ENCODE data around the gene SLC7A14. TPM values are rescaled to one million over a fixed set of nuclear protein-coding genes. Genes with fewer than 3 reads are reported as not detected.

SLC7A14 gene
- total RNA-seq, 2 donors from 2014 or later = not detected

DNA sequence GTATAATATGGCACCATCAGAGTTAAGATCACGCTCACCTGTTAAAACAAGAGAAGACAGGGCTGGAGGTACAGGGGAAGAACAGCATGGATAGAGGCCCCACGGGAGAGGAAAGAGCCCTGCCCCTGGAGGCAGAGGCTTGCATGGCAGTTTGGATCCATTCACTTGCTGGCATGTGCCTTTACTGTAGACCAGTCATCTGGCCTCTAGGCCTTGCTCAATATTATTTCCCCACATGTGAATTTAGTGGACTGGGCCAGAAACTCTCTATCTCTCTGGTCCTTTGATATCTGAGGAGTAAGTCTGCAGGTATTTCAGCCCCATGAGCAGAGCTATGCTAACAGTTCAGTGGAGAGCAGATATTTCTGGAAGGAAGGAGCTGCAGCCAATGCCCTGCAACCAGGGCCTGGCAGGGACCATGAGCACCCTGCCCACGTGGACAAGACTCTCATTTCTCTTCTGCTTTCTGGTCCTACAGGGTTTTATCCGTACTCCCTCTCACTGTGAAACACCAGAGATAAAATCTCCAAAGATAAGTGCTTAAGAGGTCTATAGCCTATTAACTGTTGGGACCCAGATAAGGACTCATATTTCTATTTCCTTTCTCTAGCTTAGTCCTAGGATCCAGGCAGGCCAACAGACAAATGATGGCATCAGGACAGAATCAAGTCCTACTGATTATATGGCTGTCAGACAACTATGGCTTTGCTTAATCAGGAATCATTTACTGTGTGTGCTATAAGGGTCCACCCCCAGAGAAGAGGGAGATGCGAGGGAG lies 102.2 kb downstream of the SLC7A14 start:
- H3K27me3 Mint-ChIP-seq (ENCODE audit: low read depth) = peaks cover 32% of the 10 kb centered on the region
- H3K9me3 Mint-ChIP-seq = no peaks in the 10 kb centered on the region
- no peak for DNase-seq
- ATAC-seq (replicated peaks in 1 of 2) = no peak
- no peaks in the 10 kb centered on the region for H3K4me1 Mint-ChIP-seq (ENCODE audit: low read depth)
- no peak overlapping the region for H3K4me3 Mint-ChIP-seq
- no peak overlapping the region for H3K27ac Mint-ChIP-seq
- H3K36me3 Mint-ChIP-seq (ENCODE audit: insufficient read depth in 2 of 2) = no peaks in the 10 kb centered on the region

- H3K4me3 Mint-ChIP-seq = no peak overlapping the region
- H3K27me3 Mint-ChIP-seq (ENCODE audit: low read depth) = peaks cover 27% of the 10 kb centered on the region
- ATAC-seq (replicated peaks in 1 of 2) (no peak), DNase-seq (no peak)
- no peaks in the 10 kb centered on the region for H3K9me3 Mint-ChIP-seq
- H3K27ac Mint-ChIP-seq = no peak overlapping the region
- peaks cover 2% of the 10 kb centered on the region for H3K4me1 Mint-ChIP-seq (ENCODE audit: low read depth)
- no peaks in the 10 kb centered on the region for H3K36me3 Mint-ChIP-seq (ENCODE audit: insufficient read depth in 2 of 2)
Measured at GRCh38 chr3:170482199-170482598, 103.7 kb downstream of the SLC7A14 start.

GRCh38 chr3:170480111-170480510 lies 105.8 kb downstream of the SLC7A14 start:
- ATAC-seq (replicated peaks in 1 of 2) (no peak), DNase-seq (no peak)
- H3K4me3 Mint-ChIP-seq = no peak overlapping the region
- H3K4me1 Mint-ChIP-seq (ENCODE audit: low read depth) = peaks cover 6% of the 10 kb centered on the region
- H3K36me3 Mint-ChIP-seq (ENCODE audit: insufficient read depth in 2 of 2) = no peaks in the 10 kb centered on the region
- H3K27ac Mint-ChIP-seq = no peak overlapping the region
- H3K9me3 Mint-ChIP-seq = no peaks in the 10 kb centered on the region
- H3K27me3 Mint-ChIP-seq (ENCODE audit: low read depth) = peaks cover 16% of the 10 kb centered on the region

DNA sequence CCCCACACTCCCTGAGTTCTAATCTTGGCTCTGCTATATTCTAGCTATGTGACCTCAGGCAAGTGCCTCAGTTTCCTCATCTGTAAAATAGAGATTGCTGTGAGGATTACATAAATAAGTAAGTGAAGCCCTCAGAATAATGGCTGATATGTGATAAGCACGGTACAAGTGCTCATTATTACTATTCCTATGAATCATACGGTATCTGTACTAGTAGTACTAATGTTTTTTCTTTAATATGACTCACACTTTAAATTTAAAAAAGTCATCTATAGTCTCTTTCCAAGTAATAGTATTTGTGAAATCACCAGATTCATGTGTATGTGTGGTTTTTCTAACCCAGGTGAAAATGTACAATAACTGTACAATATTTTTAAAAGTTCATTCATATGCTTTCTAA lies 108.5 kb downstream of the SLC7A14 start:
- DNase-seq = no peak
- H3K27ac Mint-ChIP-seq = no peak overlapping the region

GRCh38 chr3:170476291-170476690 lies 109.6 kb downstream of the SLC7A14 start:
- Mint-ChIP-seq H3K27me3 (ENCODE audit: low read depth) (peaks cover 41% of the 10 kb centered on the region), H3K4me3 (no peak overlapping the region), H3K4me1 (ENCODE audit: low read depth) (peaks cover 6% of the 10 kb centered on the region), H3K9me3 (no peaks in the 10 kb centered on the region), H3K27ac (no peak overlapping the region), H3K36me3 (ENCODE audit: insufficient read depth in 2 of 2) (no peaks in the 10 kb centered on the region)
- no peak for ATAC-seq (replicated peaks in 1 of 2)
- no peak for DNase-seq

More for the DNA sequence above, 108.5 kb downstream of the SLC7A14 start:
- Mint-ChIP-seq H3K4me1 (ENCODE audit: low read depth) (peaks cover 6% of the 10 kb centered on the region), H3K9me3 (no peaks in the 10 kb centered on the region), H3K27me3 (ENCODE audit: low read depth) (peaks cover 36% of the 10 kb centered on the region), H3K36me3 (ENCODE audit: insufficient read depth in 2 of 2) (no peaks in the 10 kb centered on the region), H3K4me3 (no peak overlapping the region)
- peak in 1 of 2 donors; percentile 44 for ATAC-seq (replicated peaks in 1 of 2)

DNA sequence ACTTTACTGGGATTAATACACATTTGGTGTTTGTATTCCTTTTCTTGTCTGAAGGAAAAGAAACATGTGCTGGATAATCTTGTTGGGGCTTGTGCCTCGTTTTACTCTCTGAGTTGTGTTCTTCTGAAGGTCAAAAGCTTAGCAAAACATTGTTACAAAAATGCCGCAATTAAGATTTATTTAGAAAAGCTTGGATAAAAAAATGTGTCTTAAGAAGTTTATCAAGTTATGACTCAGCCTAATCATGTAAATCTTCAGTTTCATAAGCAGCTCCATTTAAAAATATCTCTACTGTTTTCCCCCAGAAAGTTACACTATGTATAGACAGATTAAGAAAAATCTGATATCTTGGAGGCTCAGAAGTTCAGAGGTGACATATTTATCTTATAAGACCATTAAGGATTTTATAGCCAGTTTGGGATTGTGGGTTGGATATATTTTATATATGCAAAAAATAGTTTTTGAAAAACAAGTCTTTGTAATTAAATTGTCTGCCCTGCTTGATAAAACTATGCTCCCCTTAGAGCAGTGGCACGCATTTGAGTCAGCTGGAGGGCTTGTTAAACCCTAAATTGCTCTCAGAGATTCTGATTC lies 110.7 kb downstream of the SLC7A14 start:
- ATAC-seq (replicated peaks in 1 of 2) (no peak), DNase-seq (no peak)
- Mint-ChIP-seq H3K4me3 (no peak overlapping the region), H3K36me3 (ENCODE audit: insufficient read depth in 2 of 2) (no peaks in the 10 kb centered on the region), H3K4me1 (ENCODE audit: low read depth) (peaks cover 9% of the 10 kb centered on the region), H3K27ac (no peak overlapping the region), H3K27me3 (ENCODE audit: low read depth) (peaks cover 44% of the 10 kb centered on the region), H3K9me3 (no peaks in the 10 kb centered on the region)

- H3K27ac Mint-ChIP-seq = no peak overlapping the region
- ATAC-seq (replicated peaks in 1 of 2) = no peak
Measured at GRCh38 chr3:170473358-170473757, 112.5 kb downstream of the SLC7A14 start.

GRCh38 chr3:170471149-170471548 lies 114.7 kb downstream of the SLC7A14 start:
- H3K27me3 Mint-ChIP-seq (ENCODE audit: low read depth) = peaks cover 34% of the 10 kb centered on the region
- no peak overlapping the region for H3K27ac Mint-ChIP-seq

More at GRCh38 chr3:170473358-170473757, 112.5 kb downstream of the SLC7A14 start:
- Mint-ChIP-seq H3K9me3 (no peaks in the 10 kb centered on the region), H3K27me3 (ENCODE audit: low read depth) (peaks cover 34% of the 10 kb centered on the region), H3K4me1 (ENCODE audit: low read depth) (peaks cover 18% of the 10 kb centered on the region), H3K36me3 (ENCODE audit: insufficient read depth in 2 of 2) (no peaks in the 10 kb centered on the region), H3K4me3 (no peak overlapping the region)
- DNase-seq = no peak

DNA sequence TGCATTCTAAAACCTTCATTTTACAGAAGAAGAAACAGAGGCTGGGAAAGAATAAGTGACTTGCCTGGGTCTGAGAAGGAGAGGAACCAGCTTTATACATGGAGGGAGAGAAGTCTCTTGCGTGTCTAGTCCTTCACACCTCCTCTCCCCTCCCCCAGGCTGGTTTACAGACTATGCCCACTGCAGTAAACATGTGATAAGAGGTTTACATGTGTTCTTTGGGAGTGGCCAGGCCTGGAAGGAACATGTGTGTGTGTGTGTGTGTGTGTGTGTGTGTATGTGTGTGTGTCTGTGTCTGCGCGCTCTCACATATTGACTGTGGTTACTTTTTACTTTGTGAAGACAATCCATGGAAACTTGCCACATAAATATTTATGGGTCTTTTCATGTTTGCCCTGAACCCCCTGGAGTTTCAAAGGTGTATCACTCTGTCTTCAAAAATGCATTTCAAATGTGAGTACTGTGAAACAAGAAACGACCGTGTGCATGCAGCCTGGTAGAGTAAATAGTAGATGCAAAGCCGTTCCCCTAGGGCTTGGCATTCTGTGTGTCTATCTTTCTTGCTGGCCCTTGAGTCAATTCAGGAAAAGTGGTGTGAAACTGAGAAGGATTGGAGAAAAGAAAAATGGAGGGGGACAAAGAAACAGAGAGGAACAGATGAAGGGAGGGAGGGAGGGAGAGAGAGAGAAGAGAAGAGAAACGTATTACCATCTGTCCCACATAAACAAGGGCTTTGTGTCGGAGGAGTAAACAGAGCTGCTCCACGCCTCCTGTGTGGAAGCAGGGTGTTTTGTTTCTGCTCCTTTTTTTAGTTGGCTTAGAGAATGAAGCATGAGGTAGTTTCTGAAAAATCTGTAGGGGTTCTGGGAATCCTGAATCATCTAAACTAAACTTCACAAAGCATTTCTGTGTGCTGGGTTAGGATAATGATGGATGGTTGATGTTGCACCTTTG lies 115.5 kb downstream of the SLC7A14 start:
- Mint-ChIP-seq H3K4me3 (no peak overlapping the region), H3K36me3 (ENCODE audit: insufficient read depth in 2 of 2) (no peaks in the 10 kb centered on the region), H3K4me1 (ENCODE audit: low read depth) (peaks cover 12% of the 10 kb centered on the region), H3K9me3 (no peaks in the 10 kb centered on the region), H3K27ac (no peak overlapping the region), H3K27me3 (ENCODE audit: low read depth) (peaks cover 34% of the 10 kb centered on the region)
- ATAC-seq (replicated peaks in 1 of 2) = peak; percentile 15 to 26
- no peak for DNase-seq

More at GRCh38 chr3:170471149-170471548, 114.7 kb downstream of the SLC7A14 start:
- ATAC-seq (replicated peaks in 1 of 2) (no peak), DNase-seq (no peak)
- Mint-ChIP-seq H3K36me3 (ENCODE audit: insufficient read depth in 2 of 2) (no peaks in the 10 kb centered on the region), H3K4me1 (ENCODE audit: low read depth) (peaks cover 12% of the 10 kb centered on the region), H3K9me3 (no peaks in the 10 kb centered on the region), H3K4me3 (no peak overlapping the region)

DNA sequence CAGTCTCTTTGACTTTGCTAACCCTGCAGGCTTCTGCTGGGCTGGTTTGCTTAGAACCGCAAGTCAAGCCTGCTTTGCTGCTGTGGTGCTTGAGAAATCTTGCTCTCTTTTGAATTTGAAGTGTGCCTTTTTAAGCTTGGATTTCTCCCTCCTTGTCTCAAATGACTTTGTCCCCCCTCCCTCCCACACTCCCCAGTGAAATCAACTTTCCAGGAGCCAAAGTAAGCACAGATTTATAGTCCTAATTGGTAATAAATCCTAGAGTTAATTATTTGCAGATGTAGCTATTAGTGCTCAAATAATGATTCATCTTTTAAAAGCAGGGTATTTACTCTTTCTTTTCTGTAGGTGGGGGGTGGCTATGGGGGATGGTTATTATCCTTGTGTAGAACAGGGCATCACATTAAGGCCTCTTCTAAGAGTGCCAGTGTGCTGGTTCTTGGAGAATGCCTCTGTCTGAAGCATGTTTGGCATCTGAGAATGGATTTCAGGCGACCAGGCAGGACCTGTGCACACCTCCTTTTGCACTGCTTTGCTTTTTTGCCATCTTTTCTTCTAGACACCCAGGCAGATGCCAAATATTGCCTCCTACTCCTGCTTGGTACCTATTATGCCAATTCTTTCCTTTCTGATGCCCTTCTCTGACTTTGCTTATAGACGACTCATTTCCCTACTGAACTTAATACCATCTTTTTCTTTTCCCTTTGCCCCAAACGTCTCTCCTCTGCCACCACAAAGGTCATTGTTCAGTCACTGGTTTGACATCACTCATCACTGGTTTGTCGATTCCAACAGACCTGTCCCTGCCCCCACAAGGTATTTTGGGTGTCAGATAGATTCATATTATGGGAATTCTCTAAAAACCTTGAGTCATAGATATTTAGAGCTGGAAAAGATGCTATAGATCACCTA lies 116.5 kb downstream of the SLC7A14 start:
- H3K4me3 Mint-ChIP-seq = no peak overlapping the region
- peaks cover 12% of the 10 kb centered on the region for H3K4me1 Mint-ChIP-seq (ENCODE audit: low read depth)
- peaks cover 30% of the 10 kb centered on the region for H3K27me3 Mint-ChIP-seq (ENCODE audit: low read depth)
- ATAC-seq (replicated peaks in 1 of 2) (peak; percentile 39 to 62), DNase-seq (no peak)
- H3K9me3 Mint-ChIP-seq = no peaks in the 10 kb centered on the region
- no peak overlapping the region for H3K27ac Mint-ChIP-seq
- H3K36me3 Mint-ChIP-seq (ENCODE audit: insufficient read depth in 2 of 2) = no peaks in the 10 kb centered on the region

- no peak overlapping the region for H3K27ac Mint-ChIP-seq
- H3K9me3 Mint-ChIP-seq = no peaks in the 10 kb centered on the region
- DNase-seq = no peak
- no peak overlapping the region for H3K4me3 Mint-ChIP-seq
- H3K36me3 Mint-ChIP-seq (ENCODE audit: insufficient read depth in 2 of 2) = no peaks in the 10 kb centered on the region
- no peak for ATAC-seq (replicated peaks in 1 of 2)
- peaks cover 12% of the 10 kb centered on the region for H3K4me1 Mint-ChIP-seq (ENCODE audit: low read depth)
- peaks cover 28% of the 10 kb centered on the region for H3K27me3 Mint-ChIP-seq (ENCODE audit: low read depth)
Measured at GRCh38 chr3:170467571-170468147, 118.2 kb downstream of the SLC7A14 start.

- no peak for ATAC-seq (replicated peaks in 1 of 2)
- peaks cover 32% of the 10 kb centered on the region for H3K27me3 Mint-ChIP-seq (ENCODE audit: low read depth)
- H3K27ac Mint-ChIP-seq = no peak overlapping the region
- H3K4me3 Mint-ChIP-seq = no peak overlapping the region
- no peaks in the 10 kb centered on the region for H3K9me3 Mint-ChIP-seq
- H3K4me1 Mint-ChIP-seq (ENCODE audit: low read depth) = peaks cover 12% of the 10 kb centered on the region
- no peak for DNase-seq
- no peaks in the 10 kb centered on the region for H3K36me3 Mint-ChIP-seq (ENCODE audit: insufficient read depth in 2 of 2)
Measured at GRCh38 chr3:170467007-170467406, 118.9 kb downstream of the SLC7A14 start.

All from activated T-cell treated with anti-CD3 and anti-CD28 coated beads, Interleukin-2, amount 50 U/mL, for 72 hours (primary cell).